WTC11 (cell line): ENCODE results near the gene CDH19.

Experiments
- ATF3 ChIP-seq: sonication (generic); formaldehyde crosslinking; conservative IDR thresholded peaks from 2 replicates; pipeline ENCODE4 v1.8.1; 2022; ENCODE audit warnings: mild to moderate bottlenecking, missing genetic modification reagents
- CTCF ChIP-seq: fragments of 200-600 bp; IDR thresholded peaks from 2 replicates; pipeline ENCODE4 v1.8.0; 2022; ENCODE audit warnings: antibody characterized with exemption
- E2F4 ChIP-seq: sonication (generic); formaldehyde crosslinking; IDR thresholded peaks from 2 replicates; pipeline ENCODE4 v1.8.1; 2022; ENCODE audit warnings: low read depth, mild to moderate bottlenecking, moderate library complexity, missing genetic modification reagents, borderline replicate concordance
- JUN ChIP-seq: sonication (generic); formaldehyde crosslinking; IDR thresholded peaks from 2 replicates; pipeline ENCODE4 v1.8.0; 2023; ENCODE audit warnings: mild to moderate bottlenecking, missing genetic modification reagents
- MAX ChIP-seq: sonication (generic); formaldehyde crosslinking; IDR thresholded peaks from 2 replicates; pipeline ENCODE4 v1.8.0; 2022; ENCODE audit warnings: mild to moderate bottlenecking, missing genetic modification reagents
- MYBL2 ChIP-seq: sonication (generic); formaldehyde crosslinking; IDR thresholded peaks from 2 replicates; pipeline ENCODE4 v1.8.1; 2023; ENCODE audit warnings: mild to moderate bottlenecking, moderate library complexity, missing genetic modification reagents
- NFE2L1 ChIP-seq: sonication (generic); formaldehyde crosslinking; IDR thresholded peaks from 2 replicates; pipeline ENCODE4 v1.8.1; 2023; ENCODE audit warnings: missing genetic modification reagents
- SMAD3 ChIP-seq: sonication (generic); formaldehyde crosslinking; IDR thresholded peaks from 2 replicates; pipeline ENCODE4 v1.8.0; 2022; ENCODE audit warnings: missing genetic modification reagents, mild to moderate bottlenecking, borderline replicate concordance
- SP1 ChIP-seq: sonication (generic); formaldehyde crosslinking; conservative IDR thresholded peaks from 2 replicates; pipeline ENCODE4 v1.8.1; 2022; ENCODE audit warnings: missing genetic modification reagents
- ZNF138 ChIP-seq: sonication (generic); formaldehyde crosslinking; conservative IDR thresholded peaks from 2 replicates; pipeline ENCODE4 v1.8.1; 2022; ENCODE audit warnings: mild to moderate bottlenecking, moderate library complexity, missing genetic modification reagents
- ZNF219 ChIP-seq: sonication (generic); formaldehyde crosslinking; IDR thresholded peaks from 2 replicates; pipeline ENCODE4 v1.8.0; 2023; ENCODE audit warnings: missing genetic modification reagents, mild to moderate bottlenecking, borderline replicate concordance
- ZNF416 ChIP-seq: fragments of 250-450 bp; sonication (Bioruptor Pico); IDR thresholded peaks from 2 replicates; pipeline ENCODE4 v1.9.0; 2021; ENCODE audit warnings: mild to moderate bottlenecking, inconsistent platforms

GRCh38 chr18:66621816-66622576, 18.1 kb upstream of the CDH19 start:
- TF ChIP-seq CTCF (no peak), MAX (CRISPR knock-in tag) (no peak), ATF3 (CRISPR knock-in tag) (no peak), SP1 (CRISPR knock-in tag) (no peak), JUN (CRISPR knock-in tag) (no peak), ZNF138 (CRISPR knock-in tag) (no peak), ZNF219 (CRISPR knock-in tag) (no peak), E2F4 (CRISPR knock-in tag) (no peak), SMAD3 (CRISPR knock-in tag) (no peak), ZNF416 (CRISPR knock-in tag) (no peak), MYBL2 (no peak), NFE2L1 (CRISPR knock-in tag) (no peak)
